ENCODE data around the gene ZNF385B.

The ZNF385B gene

DNA sequence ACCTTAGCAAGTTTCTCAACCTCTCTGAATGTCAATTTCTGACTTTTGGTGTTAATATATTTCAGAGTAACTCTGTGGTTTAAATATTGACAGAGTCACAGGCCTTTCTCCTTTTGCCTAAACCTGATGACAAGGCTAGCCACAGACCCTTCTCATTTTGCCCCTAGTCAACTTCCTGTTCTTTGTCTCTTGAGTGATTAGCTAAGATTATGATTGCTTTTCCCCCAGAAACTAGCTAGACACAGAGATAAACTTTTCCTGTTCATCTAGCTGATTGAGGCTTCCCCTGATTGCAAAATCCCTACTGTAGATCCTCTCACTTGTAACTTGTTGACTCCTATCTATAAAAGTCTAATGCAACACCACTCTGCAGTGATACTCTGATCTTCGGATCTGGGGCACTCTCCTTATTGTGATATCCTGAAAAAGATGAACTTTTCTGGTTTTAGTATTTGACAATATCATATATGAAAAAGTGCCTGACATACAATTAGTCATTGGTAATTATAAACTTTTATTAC, 241.4 kb downstream of the ZNF385B start:
- DNase-seq = no peak

DNA sequence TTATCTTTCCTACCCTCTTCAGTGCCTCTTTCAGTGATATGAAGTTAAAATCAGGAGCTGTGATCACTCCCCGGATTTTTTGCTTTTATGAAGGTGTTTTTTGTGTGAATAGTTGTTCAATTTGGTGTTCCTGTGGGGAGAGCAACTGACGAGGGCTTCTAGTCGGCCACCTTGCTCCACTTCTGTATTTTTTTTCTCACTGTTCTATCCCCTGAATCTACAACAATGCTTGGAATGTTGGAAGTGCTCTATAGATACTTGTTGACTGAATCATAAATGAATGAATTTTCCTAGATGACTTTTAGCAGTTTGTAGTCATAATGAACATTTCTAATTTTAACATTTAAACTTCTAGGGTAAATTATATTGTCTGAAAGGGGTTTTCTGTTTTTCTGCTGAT, 247.3 kb downstream of the ZNF385B start:
- DNase-seq = no peak

DNA sequence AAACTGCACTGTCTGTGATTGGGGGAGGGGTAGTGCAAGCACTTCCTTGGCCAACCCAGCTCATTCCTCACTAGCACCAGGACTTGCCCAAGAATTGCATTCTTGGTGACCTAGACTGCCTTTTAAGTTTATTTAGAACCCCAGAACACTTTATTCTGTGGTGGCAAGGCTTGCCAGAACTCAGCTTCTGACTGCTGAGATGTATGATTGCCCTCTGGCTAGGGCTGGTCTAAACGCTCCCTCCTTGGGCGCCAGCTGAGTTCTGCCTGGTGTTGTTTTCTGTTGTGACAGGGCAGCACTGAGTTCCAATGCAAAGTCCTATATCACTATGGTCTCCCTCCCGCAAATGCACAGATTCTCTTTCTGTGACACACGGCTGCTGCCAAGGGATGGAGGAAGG, 247.7 kb downstream of the ZNF385B start:
- no peak for DNase-seq

DNA sequence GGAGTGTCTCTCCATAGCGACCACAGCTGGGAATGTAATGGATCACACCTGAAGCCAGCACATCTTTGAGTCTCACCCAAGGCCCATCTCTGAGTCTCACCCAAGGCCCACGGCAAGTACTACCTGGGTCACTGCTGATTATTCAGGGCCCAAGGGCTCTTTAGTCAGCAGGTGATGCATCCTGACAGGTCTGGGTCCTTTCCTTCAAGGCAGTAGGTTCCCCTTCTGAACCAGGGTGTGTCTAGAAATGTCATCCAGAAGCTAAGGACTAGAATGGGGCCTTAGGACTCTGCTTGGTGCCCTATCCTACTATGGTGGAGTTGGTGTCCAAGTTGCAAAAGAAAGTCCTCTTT, 248.1 kb downstream of the ZNF385B start:
- no peak for DNase-seq

DNA sequence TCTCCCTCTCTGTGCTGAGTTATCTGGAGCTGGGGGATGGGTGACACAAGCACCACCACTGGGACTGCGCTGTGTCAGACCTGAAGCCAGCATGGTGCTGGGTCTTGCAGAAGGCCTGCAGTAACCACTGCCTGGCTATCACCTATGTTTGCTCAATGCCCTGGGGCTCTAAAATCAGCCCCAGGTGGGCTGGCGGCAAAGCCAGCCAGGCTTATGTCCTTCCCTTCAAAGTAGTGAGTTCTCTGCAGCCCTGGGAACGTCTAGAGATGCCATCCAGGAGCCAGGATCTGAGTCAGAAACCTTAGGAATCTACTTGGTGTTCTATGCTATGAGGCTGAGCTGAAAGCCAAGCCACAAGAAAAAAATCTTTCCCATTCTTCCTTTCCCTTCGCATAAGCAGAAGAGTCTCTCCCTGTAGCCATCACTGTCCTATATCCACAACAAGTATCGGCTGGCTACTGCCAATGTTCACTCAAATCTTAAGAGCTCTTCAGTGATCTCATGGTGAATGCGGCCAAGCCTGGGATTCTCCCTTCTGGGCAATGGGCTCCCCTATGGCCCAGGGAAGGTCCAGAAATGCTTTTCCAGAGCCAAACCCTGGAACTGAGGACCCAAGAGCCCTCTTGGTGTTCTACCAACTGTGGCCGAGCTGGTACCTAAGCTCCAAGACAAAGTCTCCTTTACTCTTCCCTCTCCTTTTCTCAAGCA, 248.7 kb downstream of the ZNF385B start:
- no peak for DNase-seq

DNA sequence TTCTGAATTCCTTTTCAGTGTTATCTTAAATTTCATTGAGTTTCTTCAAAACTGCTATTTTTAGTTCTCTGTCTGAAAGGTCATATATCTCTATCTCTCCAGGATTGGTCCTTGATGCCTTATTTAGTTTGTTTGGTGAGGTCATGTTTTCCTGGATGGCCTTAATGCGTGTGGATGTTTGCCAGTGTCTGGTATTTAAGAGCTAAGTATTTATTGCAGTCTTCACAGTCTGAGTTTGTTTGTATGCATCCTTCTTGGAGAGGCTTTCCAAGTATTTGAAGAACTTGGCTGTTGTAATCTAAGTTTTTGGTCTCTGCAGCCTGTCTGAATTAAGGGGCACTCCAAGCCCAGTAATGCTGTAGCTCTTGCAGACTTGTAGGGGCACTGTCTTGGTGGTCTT, 249.3 kb downstream of the ZNF385B start:
- DNase-seq = no peak

DNA sequence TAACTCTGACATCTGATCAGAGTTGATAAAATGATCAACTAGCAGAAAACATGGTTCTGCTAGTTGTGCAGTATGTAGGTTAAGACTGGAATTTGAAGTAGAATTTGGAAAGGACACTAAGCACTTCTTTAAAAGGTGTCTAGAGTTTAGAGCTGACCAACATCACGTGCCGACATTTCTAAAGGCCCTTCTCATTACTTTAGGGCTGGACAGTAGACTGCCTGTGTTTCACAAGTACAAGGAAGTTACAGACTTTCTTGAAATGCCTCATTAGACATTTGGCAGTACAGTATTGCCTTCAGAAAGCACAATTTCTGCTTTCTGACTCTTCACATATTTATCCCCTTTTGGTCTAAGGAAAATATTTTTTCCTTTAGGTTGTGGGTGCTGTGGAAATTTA, 255.3 kb downstream of the ZNF385B start:
- DNase-seq = no peak

DNA sequence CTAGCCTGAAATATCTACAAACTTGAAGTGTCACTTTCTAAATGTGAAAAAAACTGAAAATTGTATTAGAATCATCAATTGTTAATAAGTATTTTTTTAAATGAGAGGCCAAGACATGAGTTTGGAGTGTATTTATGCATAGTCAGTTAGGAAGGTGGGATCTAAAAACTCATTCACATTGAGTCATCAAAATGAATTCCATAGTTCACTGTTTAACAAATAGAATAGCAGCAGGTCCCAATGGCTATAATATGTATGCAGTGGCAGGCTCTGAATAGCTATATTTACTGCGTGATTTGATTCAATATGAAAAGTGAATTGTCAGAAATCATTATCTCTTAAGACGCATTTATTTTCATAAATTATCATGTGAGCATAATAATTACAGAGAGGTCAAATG, 256.1 kb downstream of the ZNF385B start:
- no peak for DNase-seq

DNA sequence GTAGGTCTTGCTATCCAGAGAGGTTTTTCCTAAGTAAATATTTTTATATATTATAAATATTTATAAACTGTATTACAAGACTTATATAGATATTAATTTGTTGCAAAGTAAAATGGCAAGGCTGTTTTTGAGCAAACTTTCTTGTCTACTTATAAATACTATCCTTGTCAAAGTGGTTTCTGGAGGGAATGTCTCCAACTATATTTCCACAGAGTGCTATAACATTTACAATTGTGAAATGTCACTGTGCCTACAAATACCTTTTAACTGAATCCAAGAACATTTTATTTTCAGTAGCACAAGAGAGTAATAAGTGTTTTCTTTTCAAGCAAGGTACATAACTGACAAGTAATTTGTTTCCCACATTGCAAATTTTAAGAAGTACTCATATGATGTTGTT, 256.8 kb downstream of the ZNF385B start:
- no peak for DNase-seq

DNA sequence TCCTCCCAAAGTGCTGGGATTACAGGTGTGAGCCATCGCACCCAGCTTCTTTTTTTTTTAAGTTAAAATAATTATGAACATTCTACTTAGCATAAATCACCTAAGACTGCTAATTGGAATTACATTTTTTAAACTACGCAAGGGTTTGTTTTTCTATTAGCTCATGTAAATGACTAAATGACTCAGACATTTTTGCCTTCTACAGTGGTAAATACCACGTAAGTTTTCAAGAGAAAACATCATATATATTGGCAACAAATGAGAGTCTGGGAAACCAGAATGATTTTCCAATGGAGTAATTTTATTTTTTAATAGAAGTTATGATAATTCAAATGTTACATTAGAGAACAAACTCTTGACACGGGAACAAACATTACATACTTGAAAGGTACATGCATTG, 259.0 kb downstream of the ZNF385B start:
- DNase-seq = no peak

DNA sequence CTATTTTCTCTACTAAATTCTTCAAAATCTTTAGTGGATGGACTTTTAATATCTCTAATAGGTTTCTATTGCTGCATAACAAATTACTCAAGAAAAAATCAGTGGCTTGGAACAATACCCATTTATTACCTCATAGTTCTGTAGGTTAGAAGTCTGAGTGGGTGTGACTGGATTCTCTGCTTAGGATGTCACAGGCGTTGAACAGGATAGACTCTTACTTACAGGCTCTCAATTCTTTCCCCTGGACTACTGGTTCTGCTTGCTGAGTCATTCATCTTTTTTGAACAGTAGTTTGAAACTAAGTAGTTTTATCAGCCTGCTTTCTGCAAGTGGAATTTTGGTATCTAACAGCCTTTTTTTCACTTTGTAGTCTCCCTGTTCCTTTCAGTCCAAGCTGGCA, 265.4 kb downstream of the ZNF385B start:
- DNase-seq = no peak

DNA sequence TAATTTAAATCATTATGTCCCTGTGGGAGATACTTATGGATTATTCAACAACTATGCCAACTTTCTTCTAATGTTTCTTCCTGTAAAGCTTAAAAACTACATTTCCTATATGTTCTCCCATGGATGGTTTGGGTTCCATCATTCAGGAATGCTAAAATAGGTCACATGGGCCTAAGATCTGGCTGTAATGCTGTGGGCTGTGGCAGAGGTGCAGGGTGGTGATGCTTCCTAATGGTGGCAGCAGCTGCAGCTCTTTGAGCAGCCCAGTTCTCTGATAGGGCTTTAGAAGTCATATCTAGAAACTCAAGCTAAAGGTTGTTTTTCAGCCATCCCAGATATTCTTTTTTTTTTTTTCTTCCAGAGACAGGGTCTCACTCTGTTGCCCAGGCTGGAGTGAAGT, 266.1 kb downstream of the ZNF385B start:
- no peak for DNase-seq

DNA sequence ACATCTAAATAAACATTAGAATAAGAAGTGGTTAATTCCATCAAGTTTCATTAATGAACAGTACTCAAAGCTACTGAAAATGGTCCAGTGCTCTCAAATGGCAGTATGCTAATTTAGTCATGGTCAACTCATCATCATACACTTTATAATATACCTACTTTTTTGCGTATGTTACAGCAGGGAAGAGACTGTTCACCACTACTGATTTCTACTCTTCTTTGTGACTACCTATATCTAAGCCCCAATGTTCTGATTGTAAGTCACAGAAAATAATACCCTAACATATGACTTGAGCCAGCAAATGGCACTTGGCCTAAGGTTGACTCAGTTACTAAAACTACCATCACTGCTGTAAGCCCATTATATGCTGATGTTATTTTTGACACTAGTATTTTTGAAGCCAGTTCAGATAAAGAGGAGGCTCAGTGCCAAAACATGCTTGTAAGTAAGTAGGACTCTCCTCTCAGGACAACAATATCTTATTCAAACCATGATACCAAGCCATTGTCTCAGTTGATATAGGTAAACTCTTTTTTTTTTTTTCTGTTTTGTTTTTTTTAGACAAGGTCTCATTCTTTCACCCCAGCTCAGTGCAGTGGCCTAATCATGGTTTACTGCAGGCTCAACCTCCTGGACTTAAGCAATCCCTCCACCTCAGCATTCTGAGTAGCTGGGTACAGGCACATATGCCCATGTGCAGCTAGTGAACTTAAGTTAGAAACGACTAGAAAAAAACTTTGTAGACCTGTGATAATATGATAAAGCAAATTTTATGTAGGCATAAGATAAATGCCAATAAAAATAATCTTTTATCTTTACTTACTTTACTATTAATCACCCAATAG, 266.9 kb downstream of the ZNF385B start:
- DNase-seq = no peak

DNA sequence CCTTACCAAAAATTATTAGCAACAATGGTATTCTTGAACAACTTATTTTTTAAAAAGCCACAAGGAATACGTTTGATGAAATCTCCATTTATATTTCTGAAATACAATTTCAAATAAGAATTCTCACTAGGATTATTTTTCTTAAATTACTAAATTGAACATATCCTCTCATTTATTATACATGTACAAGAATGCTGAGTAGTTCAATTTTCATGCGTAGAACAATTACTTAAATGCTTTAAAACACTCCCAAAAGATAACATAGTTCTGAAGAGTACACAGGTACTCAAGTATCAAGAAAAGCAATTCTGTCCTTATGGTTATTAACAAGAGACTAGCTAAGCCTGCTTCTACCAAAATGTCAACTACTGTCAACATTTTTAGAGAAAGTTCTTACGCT, 268.1 kb downstream of the ZNF385B start:
- no peak for DNase-seq

DNA sequence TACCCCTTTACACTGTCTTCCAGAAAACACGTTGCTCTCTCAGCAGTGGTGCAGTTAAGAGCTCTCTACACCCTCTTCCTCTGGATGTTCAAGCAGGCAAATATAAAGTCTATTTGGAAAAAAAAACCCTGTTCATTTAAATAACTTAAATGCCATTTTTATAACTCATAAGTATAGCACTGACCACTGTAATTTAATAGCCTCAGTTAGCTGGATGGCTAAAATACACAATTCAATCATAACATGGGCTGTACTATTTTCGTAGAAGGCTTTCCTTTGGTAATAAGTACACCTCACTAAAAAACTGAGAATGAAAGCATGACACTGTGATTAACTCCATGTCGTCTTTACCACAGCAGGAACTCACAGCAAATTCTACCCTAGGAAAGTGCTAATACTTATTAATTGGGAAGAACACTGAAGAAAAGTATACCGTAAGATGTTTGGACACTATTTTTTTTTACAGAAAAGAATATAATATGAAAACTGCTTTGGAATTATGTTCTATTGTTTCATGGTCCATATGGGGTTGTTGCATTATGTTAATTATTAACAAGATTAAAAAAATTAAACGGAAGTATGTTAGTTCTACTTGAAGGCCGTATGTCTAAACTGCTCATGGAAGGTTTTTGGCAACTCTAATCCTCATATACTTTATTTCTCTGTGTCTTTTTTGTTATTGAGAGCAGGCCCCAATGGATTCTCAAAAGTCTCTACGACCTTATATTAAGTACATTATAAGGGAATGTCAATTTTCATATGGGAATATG, 269.1 kb downstream of the ZNF385B start:
- no peak for DNase-seq

DNA sequence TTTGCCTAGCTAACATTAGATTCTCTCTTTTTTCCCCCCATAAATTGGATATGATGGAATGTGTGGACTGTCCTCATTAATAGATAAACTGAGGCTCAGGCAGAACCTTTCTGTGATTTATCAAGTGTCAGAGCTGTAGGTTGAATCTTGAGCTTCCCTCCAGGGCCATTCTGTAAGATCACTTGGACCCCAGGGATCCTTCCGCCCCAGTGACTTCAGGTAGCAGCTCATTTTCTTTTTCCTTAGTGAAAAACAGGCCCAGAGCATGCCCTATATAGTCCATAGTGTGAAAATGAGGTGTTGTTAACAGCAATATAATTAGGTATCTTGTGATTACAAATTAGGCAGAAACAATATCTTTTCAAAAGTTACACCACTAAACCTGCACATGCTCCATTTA, 269.7 kb downstream of the ZNF385B start:
- DNase-seq = no peak

DNA sequence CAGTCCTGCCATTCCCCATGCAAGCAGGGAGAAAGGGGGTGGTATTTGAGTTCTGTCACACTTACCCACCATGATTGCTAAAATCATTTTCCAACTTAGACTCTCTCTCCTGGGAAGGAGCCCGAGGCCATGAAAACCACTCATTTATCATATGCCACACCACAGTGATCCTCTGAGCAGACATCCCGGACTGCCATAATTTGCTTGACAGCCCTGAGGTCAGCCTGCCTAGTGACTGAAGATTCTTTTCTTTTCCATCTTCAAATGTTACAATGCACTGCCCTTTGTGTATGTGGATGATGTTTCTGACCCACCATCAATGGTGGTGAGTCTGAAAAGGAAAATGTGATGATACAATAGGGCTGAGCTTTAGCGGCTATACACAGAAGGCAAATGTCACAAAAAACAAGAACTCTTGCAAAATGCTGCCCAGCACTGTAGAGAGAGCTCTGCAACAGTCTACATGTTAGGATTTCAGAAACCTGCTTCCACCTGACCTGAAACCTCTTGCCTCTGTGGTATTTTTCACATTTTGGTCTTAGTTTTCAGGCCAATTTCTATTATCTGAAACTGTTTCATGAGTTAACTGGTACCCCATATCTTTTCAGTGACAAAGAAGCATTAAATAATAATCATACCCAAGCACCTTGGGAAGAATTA, 272.8 kb downstream of the ZNF385B start:
- no peak for DNase-seq

DNA sequence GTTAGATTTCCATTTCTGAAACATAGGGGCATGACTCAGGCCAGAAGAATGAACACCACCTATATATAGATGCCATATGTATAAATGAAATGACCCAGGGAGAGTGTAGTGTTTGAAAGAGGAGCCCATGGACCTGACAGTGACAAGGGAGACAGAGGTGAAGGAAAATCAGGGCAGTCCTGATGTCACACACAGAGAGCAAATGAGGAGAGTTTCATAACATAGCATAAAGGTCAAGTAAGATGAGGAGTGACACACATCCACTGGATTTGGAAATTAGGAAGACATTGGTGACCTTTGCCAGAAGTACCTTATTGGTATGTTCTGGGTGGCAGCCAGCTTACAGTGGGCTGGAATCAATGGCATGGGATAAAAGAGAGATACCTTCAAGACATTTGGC, 276.7 kb downstream of the ZNF385B start:
- no peak for DNase-seq

DNA sequence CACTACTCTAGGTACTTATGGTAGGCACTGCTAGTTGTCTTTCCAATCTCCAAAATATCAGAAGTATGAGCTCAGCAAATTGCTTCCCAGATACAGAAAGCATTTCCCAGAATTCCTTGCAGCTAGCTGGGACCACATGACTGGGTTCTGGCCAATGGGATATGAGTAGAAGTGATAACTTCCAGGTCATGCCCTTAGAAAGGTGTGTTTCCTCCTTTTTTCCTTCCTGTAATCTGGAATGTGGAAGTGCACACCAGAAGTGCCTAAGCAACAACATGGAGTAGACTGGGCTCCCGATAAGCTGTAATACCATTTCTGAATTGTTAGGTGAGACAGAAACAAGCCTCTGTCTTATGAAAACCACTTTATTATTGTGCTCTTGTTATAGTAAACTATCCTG, 279.8 kb downstream of the ZNF385B start:
- no peak for DNase-seq

DNA sequence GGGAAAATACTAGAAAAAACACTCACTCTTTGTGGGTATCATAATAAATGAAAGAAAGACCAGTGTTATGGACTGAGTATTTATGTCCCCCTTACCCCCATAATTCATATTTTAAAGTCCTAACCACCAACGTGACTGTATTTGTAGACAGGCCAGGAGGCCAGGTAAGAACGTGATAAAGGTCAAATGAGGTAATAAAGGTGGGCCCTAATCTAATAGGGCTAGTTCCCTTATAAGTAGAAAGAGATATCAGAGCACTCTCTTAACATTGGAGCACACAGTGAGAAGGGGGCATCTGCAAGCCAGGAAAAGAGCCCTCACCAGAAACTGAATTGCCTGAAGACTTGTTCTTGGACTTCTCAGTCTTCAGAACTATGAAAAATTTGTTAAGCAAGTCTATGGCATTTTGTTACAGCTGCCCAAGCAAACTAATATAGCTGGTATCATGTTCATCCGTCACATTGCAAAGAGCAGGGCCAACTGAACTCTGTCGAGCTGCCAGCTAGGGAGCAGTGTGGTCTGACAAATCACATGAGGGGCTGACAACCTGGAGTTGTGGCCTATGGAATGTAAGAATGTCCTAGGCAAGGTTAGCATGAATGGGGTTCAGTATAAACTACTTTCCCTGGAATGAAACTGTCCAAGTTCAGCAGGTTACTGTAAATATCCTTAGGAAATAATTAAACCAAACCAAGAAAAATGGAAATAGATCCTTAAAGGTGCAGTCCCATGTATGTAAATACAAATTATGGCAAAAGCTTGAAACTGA, 280.9 kb downstream of the ZNF385B start:
- no peak for DNase-seq

DNA sequence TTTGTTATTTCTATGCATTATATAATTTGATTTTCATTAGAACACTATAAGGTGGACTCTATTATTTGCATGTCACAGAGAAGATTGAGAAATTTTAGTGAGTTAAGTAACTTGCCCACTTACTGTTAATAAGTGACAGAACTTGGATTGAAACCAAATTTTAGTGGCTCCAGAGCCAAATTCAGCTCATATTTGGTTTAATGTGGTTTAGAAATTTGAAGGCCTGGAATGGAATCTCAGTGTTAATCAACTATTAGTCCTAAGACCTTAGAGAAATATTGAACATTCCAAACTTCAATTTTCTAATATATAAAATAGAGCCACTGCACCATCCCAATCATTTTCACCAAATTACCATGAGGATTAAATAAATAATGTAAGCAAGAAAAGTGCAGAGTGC, 281.6 kb downstream of the ZNF385B start:
- no peak for DNase-seq

DNA sequence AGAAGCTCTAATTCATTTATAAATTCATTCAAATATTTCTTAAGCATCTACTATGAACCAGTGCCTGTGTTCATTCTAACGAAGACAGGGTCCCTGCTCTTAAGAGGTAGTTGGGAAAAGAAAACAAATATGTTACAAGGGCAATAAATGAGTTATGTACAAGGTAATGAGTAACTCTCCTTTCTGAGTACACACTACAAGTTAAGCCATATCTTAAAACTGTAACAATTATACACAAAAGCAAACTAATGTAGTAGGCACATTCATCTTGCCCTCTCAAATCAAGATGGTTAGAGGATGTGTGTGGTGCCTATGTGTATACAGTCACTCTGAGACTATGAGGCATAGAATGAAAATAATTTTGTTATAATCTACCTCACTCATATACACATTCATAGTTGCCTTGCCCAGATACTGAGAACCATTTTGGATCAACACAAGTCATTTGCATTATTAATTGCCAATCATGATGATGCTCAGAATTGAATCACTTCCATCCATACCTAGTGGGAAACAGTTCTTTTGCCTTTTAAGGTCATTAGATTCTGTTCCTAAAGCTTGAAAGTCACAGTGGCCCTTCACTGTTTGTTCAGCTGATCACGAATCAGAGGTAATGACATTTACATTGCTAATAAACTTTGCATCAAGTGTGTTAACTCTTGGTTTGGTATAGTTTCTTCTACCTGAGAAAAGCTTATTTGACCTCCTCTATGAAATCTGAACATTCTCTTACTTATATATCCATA, 283.1 kb downstream of the ZNF385B start:
- no peak for DNase-seq

Data from NCI-H1092 (cell line).